GM18498 (cell line): ENCODE data around the gene HES7.
A peak's percentile ranks its signal among the peaks of the same experiment; 100 is the strongest.
"Not testable (repeated sequence)": the region's sequence is repeated elsewhere in the genome, so short reads cannot be mapped to it uniquely, and the experiment has no call there.

Experiments used
- ATAC-seq: cut with Tn5 transposase; IDR thresholded peaks from one replicate; pipeline ENCODE4 v1.9.1; 2021; ENCODE audit warnings: mild to moderate bottlenecking, moderate library complexity; ENCODE audit not compliant: unreplicated experiment

Gene HES7

GRCh38 chr17:8123695-8124349, at the start of gene HES7:
HES7 (minus strand) TSS chr17:8124106; CDS start chr17:8124084, 22 bp downstream.
- ATAC-seq, result no peak

- peak; percentile 73 for ATAC-seq
Observed at GRCh38 chr17:8173056-8173870, 49.4 kb upstream of the HES7 start.

- ATAC-seq, result not testable (repeated sequence)
Observed at GRCh38 chr17:8170186-8170585, 46.3 kb upstream of the HES7 start.

- no peak for ATAC-seq
Observed at GRCh38 chr17:8167526-8167925, 43.6 kb upstream of the HES7 start.

GRCh38 chr17:8166731-8167130, 42.8 kb upstream of the HES7 start:
- no peak for ATAC-seq

GRCh38 chr17:8164815-8165131, 40.9 kb upstream of the HES7 start:
- ATAC-seq, result no peak

- no peak for ATAC-seq
Observed at GRCh38 chr17:8163978-8164814, 40.3 kb upstream of the HES7 start.

- peak; percentile 4 for ATAC-seq
Observed at GRCh38 chr17:8162997-8163977, 39.4 kb upstream of the HES7 start.

- ATAC-seq, result peak; percentile 54
Observed at GRCh38 chr17:8162233-8162996, 38.5 kb upstream of the HES7 start, which contains the start of gene VAMP2. VAMP2 (minus strand) TSS chr17:8162948; CDS start chr17:8162879, 69 bp downstream.

- no peak for ATAC-seq
Observed at GRCh38 chr17:8161289-8162232, 37.7 kb upstream of the HES7 start.

GRCh38 chr17:8160741-8161221, 36.9 kb upstream of the HES7 start:
- no peak for ATAC-seq

GRCh38 chr17:8160224-8160577, 36.3 kb upstream of the HES7 start:
- ATAC-seq, result no peak

- no peak for ATAC-seq
Observed at GRCh38 chr17:8159459-8160223, 35.7 kb upstream of the HES7 start.

GRCh38 chr17:8159032-8159400, 35.1 kb upstream of the HES7 start:
- no peak for ATAC-seq

- no peak for ATAC-seq
Observed at GRCh38 chr17:8158267-8159031, 34.5 kb upstream of the HES7 start.

- peak; percentile 80 for ATAC-seq
Observed at GRCh38 chr17:8156246-8156992, 32.5 kb upstream of the HES7 start.

- no peak for ATAC-seq
Observed at GRCh38 chr17:8155996-8156245, 32.0 kb upstream of the HES7 start.
